Kidney tubule cell (primary cell): ENCODE measurements around the gene FGF14.

ENCODE experiments used
- DNase-seq: peaks from one replicate; pipeline ENCODE4 v3.0.0-alpha.2; 2018; ENCODE audit warnings: low spot score

Gene FGF14

GRCh38 chr13:102310691-102311418 lies 91.0 kb downstream of the FGF14 start:
- DNase-seq, result no peak

GRCh38 chr13:102309110-102309509 lies 92.7 kb downstream of the FGF14 start:
- DNase-seq, result no peak

GRCh38 chr13:102302534-102302933 lies 99.3 kb downstream of the FGF14 start:
- no peak for DNase-seq

GRCh38 chr13:102300379-102300778 lies 101.5 kb downstream of the FGF14 start:
- DNase-seq, result no peak

- no peak for DNase-seq
Observed at GRCh38 chr13:102299366-102299765, 102.5 kb downstream of the FGF14 start.

GRCh38 chr13:102298051-102298450 lies 103.8 kb downstream of the FGF14 start:
- DNase-seq, result no peak

GRCh38 chr13:102295316-102296048 lies 106.4 kb downstream of the FGF14 start:
- no peak for DNase-seq

- no peak for DNase-seq
Observed at GRCh38 chr13:102294407-102295018, 107.3 kb downstream of the FGF14 start.

- no peak for DNase-seq
Observed at GRCh38 chr13:102293723-102294122, 108.1 kb downstream of the FGF14 start.

- peak; percentile 7 for DNase-seq
Observed at GRCh38 chr13:102291587-102292218, 110.1 kb downstream of the FGF14 start.

- DNase-seq, result peak; percentile 7
Observed at GRCh38 chr13:102289606-102290005, 112.2 kb downstream of the FGF14 start.

GRCh38 chr13:102286326-102286725 lies 115.5 kb downstream of the FGF14 start:
- peak; percentile 92 for DNase-seq

GRCh38 chr13:102280366-102280765 lies 121.5 kb downstream of the FGF14 start:
- peak; percentile 80 for DNase-seq

GRCh38 chr13:102277286-102277685 lies 124.6 kb downstream of the FGF14 start:
- no peak for DNase-seq

- no peak for DNase-seq
Observed at GRCh38 chr13:102276404-102276803, 125.4 kb downstream of the FGF14 start.

GRCh38 chr13:102275969-102276368 lies 125.9 kb downstream of the FGF14 start:
- DNase-seq, result no peak

- no peak for DNase-seq
Observed at GRCh38 chr13:102273111-102273510, 128.7 kb downstream of the FGF14 start.

- DNase-seq, result no peak
Observed at GRCh38 chr13:102267191-102267590, 134.7 kb downstream of the FGF14 start.

GRCh38 chr13:102261809-102262208 lies 140.0 kb downstream of the FGF14 start:
- no peak for DNase-seq

- DNase-seq, result no peak
Observed at GRCh38 chr13:102261316-102261715, 140.5 kb downstream of the FGF14 start.

- DNase-seq, result no peak
Observed at GRCh38 chr13:102260256-102260655, 141.6 kb downstream of the FGF14 start.

- DNase-seq, result no peak
Observed at GRCh38 chr13:102255409-102255808, 146.4 kb downstream of the FGF14 start.

- DNase-seq, result no peak
Observed at GRCh38 chr13:102251817-102252216, 150.0 kb downstream of the FGF14 start.
